NCI-H1048 (cell line): ENCODE data around the gene VOPP1.
A peak's percentile ranks its signal among the peaks of the same experiment; 100 is the strongest.
"Not testable (repeated sequence)": the region's sequence is repeated elsewhere in the genome, so short reads cannot be mapped to it uniquely, and the experiment has no call there.

ENCODE experiments used
- DNase-seq: peaks from one replicate; lab custom pipeline; 2025; lab: John Stamatoyannopoulos, UW

VOPP1 gene, protein sequence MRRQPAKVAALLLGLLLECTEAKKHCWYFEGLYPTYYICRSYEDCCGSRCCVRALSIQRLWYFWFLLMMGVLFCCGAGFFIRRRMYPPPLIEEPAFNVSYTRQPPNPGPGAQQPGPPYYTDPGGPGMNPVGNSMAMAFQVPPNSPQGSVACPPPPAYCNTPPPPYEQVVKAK

DNA sequence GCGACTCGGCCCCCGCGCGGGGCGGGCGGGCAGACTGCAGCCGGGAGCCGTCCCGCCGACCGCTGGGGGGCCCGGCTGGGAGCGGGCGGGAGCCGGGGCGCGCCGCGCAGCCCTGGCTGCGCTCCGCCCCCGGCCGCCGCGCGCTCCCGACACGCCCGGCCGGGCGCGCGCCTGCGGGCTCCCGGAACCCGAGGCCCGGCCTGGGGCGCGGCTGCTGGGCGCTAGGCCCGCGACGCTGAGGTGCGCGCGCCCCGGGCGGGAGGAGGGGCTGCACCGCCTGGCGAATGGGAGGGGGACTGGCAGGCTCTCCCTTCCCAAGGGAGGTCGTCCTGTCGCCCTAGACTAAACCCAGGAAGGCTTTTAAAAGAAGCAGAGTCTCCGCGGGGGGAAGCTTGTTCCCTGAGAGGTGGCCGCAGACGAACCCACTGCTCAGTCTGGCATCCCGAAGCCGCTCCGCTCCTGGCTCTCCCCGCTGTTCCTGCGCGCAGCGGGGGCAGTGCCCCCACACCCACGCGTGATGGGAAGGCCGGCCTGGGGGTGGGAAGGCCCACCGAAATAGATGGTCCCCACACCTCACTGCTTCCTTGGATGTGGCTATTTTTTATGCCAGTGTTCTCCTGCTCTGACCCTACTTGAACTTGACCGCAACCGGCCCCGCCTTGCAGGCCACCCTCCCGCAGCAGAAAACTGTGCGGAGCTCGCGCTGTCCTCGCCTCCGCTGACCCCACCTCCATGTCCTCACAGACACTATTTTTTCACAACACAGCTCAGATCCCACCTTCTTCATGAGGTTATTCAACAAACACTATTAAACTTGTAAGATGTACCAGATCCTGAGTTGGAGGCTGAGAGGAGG lies at the start of gene VOPP1:
TSS of gene VOPP1 (minus strand) at position 125 of the 856 bp plus-strand sequence. CDS start 178 bp downstream, outside the sequence.
- no peak for DNase-seq

DNA sequence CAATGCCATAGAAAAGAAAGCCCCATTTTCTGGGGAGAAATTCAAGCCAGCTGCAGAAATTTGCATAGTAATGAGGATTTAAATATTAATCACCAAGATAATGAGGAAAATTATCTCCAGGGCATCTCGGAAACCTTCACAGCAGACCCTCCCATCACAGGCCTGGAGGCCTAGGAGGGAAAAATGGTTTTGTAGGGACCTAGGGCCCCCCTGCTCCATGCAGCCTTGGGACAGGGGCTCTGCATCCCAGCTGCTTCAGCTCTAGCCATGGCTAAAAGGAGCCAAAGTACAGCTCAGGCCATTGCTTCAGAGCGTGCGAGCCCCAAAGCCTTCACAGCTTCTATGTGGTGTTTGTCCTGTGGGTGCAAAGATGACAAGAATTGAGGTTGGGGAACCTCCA lies 46.6 kb upstream of the VOPP1 start:
- no peak for DNase-seq

DNA sequence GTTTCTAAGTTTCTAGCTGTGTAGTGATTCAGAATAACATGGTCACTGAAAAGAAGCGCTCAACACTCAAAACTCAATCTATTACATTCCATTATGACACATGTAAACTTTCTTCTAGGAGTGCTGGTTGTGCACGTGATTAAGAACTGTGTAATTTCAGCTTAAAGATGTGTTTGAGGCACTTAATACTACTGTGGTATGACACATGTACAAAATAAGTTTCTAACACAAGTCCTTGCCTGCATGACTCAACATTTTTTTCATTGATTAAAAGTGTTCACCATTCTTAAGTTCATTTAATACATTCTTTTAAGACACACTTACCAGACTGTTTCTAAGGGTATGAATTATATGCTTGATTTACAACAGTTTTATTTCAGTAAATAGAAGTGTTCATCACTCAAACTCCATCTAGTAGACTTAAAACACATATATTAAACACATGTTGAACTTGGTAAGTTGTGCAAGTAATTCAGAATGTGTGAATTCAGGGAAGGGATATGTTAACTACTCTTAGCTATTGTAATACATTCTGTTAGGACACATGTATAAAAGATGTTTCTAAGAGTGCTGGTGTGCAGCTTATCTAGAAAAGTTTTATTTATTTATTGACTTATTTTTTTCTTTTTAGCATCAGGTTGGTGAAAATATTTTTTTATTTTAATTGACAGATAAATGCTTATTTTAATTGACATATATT lies 42.2 kb upstream of the VOPP1 start:
- DNase-seq = not testable (repeated sequence)

DNA sequence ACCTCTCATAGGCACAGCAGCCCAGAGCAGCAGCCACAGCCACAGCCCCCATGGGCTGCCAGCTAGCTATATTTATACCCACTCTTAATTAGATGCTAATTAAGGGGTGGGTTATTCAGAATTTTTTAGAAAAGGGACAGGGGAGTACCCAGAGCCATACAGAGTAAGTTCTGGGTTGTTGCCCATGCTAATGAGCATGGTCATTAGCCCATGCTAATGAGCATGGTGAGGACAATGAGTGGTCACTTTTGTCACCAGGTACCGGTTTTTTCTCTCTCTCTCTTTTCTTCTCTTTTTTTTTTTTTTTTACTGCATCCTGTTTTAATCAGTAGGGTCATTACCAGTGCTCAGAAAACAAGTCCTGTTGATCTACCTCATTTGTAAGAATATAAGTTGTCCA lies 37.4 kb upstream of the VOPP1 start:
- DNase-seq = not testable (repeated sequence)

DNA sequence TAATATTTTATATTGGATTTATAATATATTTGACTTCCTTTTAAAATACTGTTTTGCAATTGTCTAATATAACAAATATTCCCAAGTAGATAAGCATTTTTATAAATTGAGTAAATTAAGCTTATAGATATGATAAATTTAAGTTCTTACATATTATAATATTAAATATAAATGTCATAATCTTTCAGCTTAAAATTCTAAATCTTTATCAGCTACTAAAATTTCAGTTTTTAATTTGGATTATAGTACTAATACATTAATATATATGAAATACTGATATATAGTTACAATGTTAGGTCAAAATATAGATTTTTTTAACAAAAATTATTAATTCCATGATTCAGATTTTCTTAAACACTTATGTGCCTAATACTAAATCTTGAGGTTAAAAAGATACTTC lies 33.4 kb upstream of the VOPP1 start:
- not testable (repeated sequence) for DNase-seq

DNA sequence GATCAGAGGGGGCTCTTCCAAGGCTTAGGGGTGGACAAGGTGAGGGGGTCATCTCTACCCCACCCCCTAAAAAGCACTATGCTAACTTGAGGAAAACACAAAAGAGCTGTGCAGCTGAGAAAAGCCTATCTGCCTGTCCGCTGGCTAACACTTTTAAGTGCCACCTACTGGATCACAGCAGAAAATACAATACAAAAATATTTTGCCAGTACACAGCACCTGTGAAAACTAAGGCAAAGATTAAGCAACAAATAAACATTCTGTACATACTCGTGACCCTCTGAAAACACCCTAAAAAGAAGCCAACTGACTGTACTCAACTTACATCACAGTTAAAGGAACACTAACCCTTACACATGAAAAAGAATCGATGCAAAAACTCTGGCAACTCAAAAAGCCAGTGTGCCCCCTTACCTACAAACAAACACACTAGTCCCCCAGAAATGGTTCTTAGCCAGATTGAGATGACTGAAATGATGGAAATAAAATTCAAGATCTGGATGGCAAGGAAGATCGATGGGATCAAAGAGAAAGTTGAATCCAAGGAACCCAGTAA lies 25.7 kb upstream of the VOPP1 start:
- DNase-seq = not testable (repeated sequence)

DNA sequence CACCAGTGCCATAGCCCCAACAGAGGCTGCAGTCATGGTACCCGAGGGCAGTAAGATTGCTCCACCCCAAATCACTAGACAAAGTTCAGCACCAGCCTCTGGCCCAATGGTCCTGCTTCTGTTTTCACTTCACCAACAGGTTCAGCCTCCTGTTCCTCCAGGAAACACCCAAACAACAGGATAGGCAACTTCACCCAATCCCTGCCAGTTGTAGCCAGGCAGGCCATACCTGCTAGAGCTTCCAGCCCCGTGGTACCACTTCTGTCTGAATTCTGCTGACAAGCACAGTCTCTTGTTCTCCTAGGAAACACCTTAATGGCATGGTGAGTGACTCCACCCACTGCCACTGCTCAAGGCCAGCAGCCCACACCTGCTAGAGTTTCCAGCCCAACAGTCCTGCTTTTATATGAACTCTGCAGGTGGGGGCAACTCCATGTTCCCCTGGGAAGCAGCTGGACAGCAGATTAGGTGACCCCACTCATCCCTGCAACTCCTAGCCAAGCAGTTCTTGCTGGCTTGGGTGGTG lies 25.0 kb upstream of the VOPP1 start:
- DNase-seq = not testable (repeated sequence)

DNA sequence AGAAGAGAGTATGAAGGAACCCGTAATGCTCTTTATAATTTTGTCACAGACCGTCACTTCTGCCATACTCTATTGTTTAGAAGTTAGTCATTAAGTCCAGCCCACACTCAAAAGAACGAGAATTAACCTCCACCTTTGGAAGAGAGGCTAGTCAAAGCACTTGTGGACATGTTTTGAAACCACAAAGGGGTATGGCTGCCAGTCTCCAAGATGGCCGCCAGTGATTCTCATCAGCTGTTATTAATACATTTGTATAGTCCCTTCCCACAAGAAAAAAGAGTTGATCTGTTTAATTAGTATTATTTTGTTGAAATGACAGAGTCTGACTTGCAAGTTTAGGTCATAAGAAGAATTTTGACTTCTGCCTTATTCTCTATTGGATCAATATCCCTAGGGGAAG lies 23.2 kb upstream of the VOPP1 start:
- no peak for DNase-seq

DNA sequence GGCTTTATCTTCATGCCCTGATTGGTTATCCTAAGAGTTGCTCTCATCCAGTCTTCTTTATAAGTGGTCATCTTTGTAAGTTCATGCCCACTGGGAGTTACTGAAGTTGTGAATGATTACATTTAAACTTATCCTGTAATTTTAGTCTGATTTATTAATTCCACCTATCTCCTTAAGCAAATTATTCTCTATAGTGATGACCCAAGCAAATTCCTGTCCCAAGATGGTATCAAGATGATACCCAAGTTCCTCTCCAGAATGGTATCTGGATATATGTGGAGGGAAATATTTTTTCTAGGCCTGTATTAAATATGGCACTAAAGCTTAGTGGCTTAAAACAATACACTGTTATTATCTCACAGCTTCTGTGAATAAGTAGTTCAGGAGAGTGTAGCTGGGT lies 22.6 kb upstream of the VOPP1 start:
- DNase-seq = no peak

DNA sequence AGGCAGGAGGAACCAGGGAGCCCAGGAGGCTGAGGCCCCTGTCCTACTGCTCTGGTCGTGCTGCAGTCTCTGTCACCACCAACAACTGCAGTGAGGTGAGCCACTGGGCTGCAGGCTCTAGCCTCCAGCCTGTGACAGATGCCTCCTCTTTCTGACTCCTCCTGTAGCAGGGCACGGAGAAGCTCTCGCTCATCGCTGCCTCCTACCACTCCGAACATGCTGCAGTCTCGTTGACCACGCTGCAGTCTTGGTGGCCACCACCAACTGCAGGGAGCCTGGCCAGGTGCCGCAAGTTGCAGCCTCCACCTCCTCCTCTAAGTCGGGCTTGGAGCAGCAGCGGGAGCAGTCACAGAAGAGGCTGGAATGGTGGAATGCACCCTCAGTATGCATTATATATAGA lies 22.1 kb upstream of the VOPP1 start:
- no peak for DNase-seq

DNA sequence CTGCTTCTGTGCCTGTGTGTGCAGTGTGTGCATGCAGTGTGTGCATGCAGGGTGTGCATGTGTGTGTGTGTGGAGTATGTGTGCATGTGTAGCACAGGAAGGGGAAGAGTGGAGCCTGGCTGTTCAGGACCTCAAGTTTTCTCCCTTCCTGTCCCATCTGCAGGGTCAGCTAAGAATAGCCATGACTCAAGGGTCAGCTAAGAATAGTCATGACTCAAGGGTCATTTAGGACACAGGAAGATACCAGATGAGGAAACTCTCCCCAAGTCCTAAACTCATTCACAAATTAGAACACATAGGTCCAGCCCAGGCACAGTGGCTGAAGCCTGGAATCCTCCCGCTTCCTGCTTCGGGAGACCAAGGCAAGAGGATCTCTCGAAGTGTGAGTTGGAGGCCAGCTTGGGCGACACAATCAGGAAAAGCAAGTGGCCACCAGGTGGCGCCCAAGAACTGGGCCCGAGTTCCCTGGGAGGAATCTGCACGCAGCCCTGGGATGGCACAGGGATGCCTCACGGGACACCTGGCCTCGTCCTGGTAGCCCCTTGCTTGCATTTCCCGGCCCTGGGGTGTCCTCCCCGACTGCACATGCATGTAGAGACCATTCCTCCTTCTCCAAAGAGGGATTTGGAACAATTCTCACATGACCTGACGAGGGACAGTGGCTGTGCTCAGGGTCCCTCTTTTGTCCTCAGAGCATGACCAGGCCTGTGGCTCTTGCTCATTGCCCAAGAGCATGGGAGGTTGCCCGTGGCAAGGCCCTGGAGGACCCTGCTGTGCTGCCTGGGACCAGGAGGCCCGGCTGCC lies 21.4 kb upstream of the VOPP1 start:
- DNase-seq = peak; percentile 27

DNA sequence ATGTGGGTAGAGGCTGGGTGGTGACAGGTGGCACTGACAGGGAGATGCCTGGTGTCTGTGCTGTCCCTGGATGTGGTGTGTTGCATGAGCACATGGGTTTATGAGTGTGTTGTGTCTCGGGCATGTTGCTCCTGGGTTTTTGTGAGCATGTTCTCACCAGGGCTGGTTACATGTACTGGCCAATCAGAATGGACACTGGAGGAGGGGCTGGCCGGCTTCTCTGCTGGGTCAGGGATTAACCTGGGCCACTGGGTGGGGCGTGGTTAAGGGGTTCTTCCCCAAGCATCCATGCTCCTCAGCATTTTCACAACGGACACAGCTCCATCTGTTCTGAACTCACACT lies 20.8 kb upstream of the VOPP1 start:
- DNase-seq = no peak

DNA sequence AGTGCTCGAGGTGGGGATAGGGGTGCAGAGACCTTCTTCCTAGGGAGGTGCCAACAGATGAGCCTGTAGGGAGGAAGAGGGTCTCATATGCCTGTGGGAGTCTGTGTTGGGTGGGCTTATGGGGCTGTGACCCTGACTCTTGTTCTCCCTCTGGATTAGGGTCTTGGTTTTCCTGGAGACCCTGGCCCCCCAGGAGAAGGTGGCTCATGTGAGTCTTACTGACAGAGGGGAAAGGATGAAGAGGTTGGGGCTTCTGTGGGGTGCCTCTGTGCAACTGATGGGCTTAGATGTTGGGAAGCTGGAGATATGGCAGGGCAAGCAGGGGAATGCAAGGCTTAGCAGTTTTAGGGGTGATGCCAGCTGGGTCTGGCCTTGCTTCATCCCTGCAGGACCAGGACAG lies 20.2 kb upstream of the VOPP1 start:
- no peak for DNase-seq

DNA sequence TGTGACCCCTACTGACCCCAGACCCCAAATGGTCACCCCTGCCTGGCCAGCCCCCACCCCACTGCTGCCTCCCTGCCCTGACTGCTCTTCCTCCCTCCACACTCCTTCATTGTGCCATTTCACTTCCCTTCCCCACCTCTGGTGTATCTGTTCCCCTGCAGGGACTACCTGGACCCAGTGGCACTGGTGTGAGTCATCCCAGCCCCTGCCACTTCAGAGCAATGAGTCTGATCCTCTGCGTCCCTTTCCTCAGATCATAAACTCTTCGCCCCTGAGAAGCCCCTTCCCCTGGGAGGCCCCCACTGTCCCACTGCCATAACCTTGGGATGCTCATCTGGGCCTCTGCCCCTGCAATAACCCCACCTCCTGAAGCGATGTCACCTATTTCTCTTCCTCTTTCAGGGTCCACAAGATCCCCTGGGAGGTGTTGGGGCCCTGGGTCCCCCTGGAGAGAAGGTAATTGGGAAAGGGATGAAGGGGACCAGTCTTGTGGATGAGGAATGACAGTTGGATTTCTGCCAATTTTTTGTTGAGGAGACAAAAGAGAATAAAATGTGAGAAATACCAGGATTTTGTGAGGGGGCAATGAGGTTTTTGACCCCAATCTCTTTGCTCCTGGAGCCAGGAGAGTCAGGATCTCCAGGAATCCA lies 19.1 kb upstream of the VOPP1 start:
- no peak for DNase-seq

DNA sequence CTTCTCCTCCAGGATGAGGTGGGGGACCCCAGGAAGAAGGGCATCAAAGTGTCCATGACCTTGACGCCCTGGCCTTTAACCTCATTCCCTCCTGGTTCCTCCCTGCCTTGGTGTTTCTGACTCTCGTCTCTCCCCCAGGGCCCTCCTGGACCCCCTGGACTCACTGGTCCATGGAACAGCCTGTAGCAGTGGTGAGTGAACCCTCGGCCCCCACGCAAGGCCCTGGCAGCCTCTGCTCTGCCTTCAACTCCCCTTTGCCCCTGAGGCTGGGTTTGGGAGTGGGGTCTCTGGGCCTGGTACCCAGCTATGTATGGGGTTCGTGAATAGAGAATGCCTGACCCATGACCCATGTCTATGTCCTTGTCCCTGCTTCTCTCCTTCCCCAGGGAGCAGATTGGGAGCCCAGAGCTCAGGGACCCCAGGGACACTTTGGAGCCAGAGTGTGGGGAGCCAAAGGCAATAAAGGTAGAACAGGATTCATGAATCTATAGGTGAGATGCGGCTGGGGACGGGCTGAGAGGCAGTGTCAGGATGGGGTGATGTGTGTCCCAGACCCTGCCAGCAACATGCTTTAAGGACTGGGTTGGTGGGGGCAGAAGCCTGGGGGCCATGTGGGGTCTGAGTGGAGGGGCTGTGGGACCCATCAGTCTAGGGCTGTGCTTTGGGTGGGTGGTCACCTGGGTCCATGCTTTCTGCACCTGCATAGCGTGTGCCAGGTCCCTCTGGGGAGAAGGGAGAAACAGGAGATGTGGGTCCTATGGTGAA lies 18.4 kb upstream of the VOPP1 start:
- DNase-seq = no peak

DNA sequence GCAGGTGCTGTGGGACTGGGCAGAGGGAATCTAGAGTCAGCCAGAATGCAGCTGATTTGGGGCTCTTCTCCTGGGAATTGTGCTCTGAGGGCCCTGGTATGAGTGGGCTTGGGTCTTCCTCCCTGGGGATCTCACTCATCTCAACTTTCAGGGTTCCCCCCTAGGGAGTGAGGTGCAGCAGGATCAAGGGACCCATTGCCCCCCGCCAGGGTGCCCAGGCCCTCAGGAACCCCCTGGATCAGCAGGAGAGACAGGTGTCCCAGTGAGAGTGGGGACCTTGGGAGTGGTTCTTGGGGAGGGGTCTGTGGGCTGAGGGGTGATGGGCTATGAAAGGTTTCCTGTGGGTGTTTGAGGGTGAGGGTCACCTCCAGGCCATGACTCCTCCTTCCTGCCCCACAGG lies 17.6 kb upstream of the VOPP1 start:
- DNase-seq = no peak

DNA sequence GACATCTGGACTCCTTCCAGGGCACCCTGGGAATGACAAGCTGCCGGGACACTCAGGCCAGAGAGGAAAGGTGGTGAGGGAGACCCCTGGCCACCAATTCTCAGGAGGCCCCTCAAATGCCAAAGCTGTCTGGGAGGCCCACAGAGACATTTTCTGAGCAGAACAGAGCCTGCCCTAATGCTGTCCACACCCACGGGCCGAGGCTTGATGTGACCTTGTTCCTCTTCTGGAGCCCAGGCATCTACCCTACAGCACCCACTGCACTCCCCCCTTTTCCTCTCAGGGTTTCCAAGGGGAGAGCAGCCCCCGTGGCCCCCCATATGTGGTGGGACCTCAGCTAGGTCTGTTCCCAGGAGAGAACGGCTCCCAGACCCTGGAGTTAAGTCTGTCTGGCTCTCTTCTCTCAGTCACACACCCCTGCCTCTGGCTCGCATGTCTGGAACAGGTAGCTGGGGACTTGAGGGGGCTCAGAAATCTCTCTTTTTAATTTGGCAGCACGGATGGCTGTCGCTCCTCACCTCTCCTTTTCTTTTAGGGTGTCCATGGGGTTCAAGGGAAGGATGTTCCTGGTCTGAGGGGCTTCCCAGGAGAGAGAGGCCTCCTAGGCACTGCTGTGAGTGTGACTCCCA lies 16.8 kb upstream of the VOPP1 start:
- DNase-seq = no peak

DNA sequence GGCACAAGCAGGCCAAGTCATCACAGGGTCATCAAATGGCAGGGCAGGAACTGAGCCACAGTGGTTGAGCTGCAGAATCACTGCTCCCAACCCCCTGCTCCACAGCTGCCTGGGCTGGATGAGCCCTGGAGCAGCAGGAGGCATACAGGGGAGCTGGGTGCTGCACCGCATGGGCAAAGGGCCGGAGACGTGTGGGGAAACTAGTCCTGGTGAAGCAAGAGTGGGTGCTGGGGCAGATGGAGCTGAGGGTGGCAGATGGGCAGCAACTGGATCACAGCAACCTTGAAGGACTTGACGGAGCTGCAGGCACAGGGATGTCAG lies 16.0 kb upstream of the VOPP1 start:
- DNase-seq = no peak

DNA sequence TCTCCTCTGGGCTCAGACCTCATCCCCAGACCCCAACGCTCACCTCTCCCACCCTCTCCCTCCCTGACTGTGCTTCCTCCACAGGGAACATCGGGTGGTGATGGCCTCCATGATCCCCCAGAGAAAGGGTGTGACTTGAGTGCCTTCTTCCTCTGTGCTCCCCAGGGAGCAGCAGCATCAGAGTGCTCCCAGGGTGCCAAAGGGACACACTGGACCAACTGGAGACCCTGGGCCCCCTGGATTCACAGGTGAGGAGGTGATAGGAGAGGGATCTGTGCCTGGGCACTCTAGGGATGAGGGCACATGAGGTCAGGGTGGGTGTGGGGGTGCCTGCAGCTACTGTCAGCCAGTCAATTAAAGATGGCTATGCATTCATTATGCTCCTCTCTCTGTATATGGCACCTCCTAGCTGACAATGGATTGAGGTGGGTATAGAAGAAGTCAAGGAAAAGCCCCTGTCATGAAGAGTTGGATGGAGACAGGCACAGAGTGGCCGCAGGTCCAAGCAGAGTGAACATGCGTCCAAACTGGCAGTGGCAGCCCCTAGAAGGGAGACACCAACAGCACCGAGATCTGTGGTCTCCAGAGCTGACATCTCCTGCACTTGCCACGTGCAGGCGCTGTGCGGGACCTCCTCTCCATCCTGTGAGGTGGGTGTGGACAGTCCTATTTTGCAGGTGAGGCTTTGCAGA lies 15.5 kb upstream of the VOPP1 start:
- DNase-seq = no peak

DNA sequence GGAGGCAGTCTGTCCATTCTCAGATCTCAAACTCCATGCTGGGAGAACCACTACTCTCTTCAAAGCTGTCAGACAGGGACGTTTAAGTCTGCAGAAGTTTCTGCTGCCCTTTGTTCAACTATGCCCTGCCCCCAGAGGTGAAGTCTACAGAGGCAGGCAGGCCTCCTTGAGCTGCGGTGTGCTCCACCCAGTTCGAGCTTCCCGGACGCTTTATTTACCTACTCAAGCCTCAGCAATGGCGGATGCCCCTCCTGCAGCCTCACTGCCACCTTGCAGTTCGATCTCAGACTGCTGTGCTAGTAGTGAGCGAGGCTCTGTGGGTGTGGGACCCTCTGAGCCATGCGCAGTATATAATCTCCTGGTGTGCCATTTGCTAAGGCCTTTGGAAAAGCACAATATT lies 10.4 kb upstream of the VOPP1 start:
- DNase-seq = not testable (repeated sequence)
